Inflammatory macrophage (primary cell): ENCODE results near the gene CCL22.
"Not testable (repeated sequence)": the region's sequence is repeated elsewhere in the genome, so short reads cannot be mapped to it uniquely, and the experiment has no call there.

Experiments used
- DNase-seq, 2 donors: peaks; one replicate each; pipeline ENCODE4 v3.0.0-alpha.2; 2020 to 2022

CCL22 gene

DNA sequence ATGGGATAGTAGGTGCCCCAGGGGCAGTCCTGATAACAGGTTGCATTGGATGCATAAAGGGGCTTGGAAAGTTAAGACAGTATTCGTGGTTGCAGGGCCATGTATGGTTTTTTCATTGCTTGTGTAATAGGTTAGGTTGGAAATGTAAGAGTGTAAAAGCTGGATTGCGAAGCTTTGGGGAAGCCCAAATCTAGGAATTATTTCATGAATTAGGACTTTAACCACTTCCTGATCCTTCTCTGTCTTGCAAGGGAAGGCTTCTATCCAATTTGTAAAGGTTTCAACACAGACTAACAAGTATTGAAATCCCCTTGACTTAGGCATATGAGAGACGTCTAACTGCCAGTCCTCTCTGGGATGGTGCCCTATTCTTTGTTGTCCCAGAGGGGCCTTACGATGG, 38.2 kb downstream of the CCL22 start:
- peak in 1 of 2 donors; percentile 25 for DNase-seq

DNA sequence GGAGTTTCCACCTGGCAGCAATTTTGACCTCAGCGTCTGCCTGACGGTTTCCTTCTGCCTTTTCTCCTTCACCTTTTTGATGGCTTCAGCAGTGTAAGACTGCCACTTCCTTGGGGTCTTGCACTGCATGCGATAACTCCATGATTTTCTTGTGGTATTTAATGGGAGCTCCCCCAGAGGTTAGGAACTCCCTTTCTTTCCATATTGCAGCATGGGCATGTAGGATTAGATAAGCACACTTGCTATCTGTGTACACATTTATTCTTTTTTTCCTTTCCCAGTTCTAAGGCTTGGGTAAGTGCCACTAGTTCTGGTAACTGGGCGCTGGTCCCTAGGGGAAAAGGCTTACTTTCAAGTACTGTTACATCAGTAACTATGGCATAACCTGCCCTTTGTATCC, 38.9 kb downstream of the CCL22 start:
- DNase-seq = not testable (repeated sequence)

GRCh38 chr16:57401943-57402640, 43.5 kb downstream of the CCL22 start:
- no peak for DNase-seq

DNA sequence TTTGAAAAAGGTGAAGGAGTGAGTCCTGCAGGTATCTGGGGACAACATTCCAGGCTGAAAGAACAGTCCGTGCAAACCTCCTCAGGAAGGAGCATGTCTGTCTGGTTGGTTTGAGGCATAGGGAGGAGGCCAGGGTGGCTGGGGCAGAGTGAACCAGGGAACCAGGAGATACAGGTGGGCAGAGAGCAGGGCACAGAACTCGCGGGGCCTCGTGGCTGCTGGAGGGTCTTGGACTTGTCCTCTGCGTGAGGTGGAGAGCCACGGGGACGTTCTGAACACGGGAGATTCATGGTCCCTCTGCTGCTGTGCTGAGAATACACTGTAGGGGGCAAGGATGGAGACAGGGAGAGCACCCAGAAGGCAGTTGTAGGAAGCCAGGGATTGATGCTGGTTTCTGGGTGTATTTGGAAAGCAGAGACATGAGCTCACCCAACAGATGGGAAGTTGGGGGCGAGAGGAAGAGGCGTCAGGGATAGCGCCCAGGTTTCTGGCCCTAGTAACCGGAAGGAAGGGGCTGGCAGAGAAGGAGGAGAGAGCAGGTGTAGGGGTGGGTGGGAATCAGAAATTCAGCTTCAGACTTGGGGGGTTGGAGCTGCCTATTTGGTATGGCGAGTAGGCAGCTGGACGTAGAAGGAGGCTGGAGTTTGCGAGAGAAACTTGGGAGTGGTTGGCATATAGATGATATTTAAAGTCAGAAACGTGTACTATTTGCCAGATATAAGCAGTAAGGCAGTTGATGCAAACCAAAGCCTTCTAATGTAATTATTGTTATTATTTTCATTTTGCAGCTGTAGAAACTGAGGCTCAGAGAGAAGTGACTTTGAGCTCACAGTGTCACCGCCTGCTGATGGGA, 45.6 kb downstream of the CCL22 start, which contains the start of gene CCL17:
TSS of gene CCL17 (plus strand) at position 803 of the 853 bp plus-strand sequence. CDS start 9,166 bp downstream, outside the sequence.
- DNase-seq = peak; percentile 44 to 69

DNA sequence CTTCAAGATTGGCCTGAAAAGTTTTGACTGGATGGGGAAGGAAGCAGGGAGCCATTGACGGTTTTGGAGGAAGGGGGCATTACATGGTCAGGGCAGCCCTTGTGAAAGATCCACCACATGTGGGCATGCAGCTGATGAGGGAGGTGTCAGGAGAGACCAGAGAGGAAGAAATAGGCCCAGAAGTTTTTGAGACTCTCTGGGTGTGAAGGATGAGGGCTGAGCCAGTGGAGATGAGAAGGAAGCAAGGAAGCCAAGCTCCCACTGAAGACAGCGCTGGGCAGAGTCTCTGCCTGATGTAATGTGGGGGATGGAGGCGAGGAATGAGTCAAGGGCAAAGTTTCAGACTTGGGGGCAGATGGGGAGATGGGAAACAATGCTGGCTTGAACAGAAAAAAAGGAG, 46.5 kb downstream of the CCL22 start:
- DNase-seq = peak; percentile 64 to 73

DNA sequence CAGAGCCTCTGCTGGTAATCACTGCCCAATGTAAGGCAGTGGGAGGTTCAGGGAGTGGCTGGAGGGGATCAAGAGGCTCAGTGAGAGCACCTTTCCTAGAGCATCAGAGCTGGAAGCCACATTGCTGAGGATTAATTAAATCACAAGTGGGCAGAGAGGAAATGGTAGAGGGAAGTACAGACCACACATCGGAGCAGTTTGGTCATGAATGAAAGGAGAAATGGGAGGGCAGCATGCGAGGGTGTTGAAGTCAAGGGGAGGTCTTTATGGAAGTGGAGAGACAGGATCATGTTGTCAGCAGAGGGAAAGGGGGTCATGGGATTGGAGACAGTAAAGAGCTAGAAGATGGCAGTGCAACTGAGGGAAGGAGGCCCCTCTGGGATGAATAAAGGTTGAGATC, 48.3 kb downstream of the CCL22 start:
- DNase-seq = peak; percentile 76 to 80

DNA sequence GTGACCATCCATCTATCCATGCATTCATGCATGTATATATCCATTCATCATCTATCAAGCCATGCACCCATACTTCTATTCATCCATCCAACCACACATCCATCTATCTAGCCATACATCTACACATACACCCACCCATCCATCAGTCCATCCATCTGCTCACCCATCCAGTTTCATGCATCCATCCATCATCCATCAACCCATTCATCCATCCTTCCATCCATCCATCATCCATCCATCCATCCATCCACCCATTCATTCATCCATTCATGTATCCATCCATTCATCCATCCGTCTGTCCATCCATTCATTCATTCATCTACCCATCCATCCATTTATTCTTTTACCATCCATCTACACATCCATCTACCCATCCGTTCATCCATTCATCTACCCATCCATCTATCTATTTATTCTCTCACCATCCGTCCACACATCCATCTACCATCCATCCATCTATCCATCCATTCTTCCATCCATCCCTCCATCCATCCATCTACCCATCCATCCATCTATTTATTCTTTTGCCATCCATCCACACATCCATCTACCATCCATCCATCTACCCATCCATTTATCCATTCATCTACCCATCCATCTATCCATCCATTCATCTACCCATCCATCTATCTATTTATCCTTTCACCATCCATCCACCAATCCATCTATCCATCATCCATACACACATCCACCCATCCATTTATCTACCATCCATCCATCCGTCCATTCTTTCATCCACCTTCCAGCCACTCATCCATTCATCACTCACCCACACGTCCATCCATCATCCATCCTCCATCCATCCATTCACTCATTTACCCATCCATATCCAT, 49.2 kb downstream of the CCL22 start:
- no peak for DNase-seq

DNA sequence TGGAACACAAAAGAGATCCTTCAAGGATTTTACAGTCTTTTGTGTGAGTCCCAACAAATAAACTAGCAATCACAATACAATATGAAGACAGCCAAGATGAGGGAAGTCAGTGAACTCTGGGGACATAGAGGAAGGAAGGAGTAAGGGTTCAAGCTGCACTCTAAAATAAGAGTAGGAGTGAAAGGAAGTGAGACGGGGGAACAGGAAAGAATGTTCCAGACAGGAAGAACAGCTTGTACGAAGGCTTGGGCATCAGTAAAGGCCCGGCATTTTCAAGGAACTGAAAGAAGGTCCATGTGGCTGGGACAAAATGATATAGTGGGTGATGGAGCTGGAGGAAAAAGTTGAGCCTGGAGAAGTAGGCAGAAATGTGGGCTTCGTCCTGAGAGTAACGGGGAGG, 50.5 kb downstream of the CCL22 start:
- DNase-seq = peak; percentile 32 to 61

- peak; percentile 54 to 86 for DNase-seq
Observed at GRCh38 chr16:57409870-57410587, 51.4 kb downstream of the CCL22 start.

DNA sequence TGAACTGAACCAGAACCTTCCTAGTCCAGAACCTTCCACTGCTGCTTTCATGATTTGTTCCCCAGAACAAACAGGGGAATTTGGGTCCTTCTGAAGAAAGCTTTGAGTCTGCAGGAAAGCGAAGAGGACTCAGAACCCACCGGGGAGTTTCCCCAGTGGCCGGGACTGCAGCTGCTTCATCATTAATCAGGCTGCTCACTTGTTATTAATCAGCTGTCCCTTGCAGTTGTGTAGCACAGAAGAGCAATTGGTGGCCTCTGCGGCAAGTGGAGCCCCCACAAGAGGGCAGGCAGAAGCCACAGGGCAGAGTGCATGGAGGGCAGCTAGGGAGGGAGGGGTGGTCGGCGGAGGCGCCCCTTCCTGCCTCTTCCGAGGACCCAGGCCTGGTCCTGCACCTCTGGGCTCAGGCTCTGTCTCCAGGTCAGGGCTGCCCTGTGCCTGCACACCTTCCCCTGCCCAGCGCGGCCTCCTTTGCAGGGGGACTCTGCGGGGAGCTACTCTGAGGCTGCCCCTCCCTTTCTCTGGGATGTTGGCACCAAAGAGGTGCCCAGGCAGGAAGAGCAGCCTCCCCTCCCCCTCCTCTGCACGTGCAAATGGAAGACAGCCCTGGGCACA, 52.9 kb downstream of the CCL22 start:
- DNase-seq = no peak

DNA sequence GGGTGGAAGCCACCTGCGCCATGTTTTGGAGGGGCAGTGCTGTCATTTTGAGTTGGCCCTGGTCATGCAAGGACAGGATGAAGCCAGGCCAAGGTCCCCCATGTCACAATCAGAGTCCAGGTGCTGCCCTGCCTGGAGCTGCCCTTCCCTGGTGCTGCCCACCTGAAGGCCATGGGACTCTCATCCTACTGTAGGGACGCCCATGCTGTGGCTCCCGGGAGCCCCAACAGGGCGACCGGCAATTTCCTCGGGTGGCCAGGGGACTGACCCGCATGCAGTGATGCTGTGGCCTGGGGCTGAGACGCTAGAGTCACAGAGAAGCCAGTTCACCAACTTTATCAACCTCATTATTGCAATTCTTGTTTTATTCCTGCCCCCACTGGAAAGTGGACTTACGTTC, 54.0 kb downstream of the CCL22 start:
- DNase-seq = no peak

DNA sequence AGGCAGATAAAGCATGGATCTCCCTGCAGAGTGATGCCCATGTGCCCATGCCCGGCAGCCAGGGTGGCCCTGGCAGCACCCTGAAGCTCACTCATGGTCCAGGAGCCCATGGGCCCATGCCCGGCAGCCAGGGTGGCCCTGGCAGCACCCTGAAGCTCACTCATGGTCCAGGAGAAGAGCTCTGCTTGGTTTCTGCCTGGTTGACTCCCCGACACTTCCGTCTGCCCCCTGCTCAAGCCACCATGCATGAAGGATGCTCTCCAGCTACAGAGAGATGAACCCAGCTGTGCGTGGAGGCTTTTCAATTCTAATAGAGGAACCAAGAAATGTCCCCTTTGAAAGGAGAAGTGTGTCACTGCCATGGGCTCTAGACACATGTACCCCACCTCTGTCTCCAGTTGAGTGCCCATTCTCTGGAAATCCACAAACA, 54.7 kb downstream of the CCL22 start:
- DNase-seq = peak; percentile 29 to 46

- no peak for DNase-seq
Observed at GRCh38 chr16:57413733-57414132, 55.1 kb downstream of the CCL22 start.
